Esophagus squamous epithelium (tissue), 4 donors: ENCODE results near the gene CDKAL1.

Experiments used
- CTCF ChIP-seq, 6 experiments: fragments of 450-650 bp in 4 of 6; fragments of 200-600 bp in 2 of 6; sonication (generic) in 2 of 6; IDR thresholded peaks; one replicate each; pipeline ENCODE4 v1.5.1; 2016 to 2019; ENCODE audit warnings: antibody characterized with exemption in 6 of 6, mild to moderate bottlenecking in 4 of 6, moderate library complexity in 4 of 6
- POLR2A ChIP-seq, 4 donors: fragments of 450-650 bp; IDR thresholded peaks; one replicate each; pipeline ENCODE4 v1.6.1; 2017; ENCODE audit warnings: antibody characterized with exemption in 4 of 4, mild to moderate bottlenecking in 4 of 4, moderate library complexity in 3 of 4

- TF ChIP-seq CTCF (IDR thresholded peaks at IDR 0.05) (no peak), POLR2A (IDR thresholded peaks at IDR 0.05) (no peak)
Observed at GRCh38 chr6:21137700-21138335, 603.6 kb downstream of the CDKAL1 start.
